HG03159 (cell line): ENCODE measurements around the gene PUSL1.

Source experiments
- ATAC-seq: cut with Tn5 transposase; IDR thresholded peaks from one replicate; pipeline ENCODE4 v1.9.1; 2021; ENCODE audit warnings: mild to moderate bottlenecking, moderate library complexity; ENCODE audit not compliant: unreplicated experiment

Gene PUSL1

GRCh38 chr1:1349256-1350012, 41.0 kb downstream of the PUSL1 start, which contains the start of gene DVL1:
Gene DVL1, minus strand, starts transcription at chr1:1349418. Its CDS starts 353 bp downstream, at chr1:1349065.
- peak; percentile 52 for ATAC-seq

- no peak for ATAC-seq
Measured at GRCh38 chr1:1351511-1352427, 43.4 kb downstream of the PUSL1 start.

- no peak for ATAC-seq
Measured at GRCh38 chr1:1352786-1353388, 44.5 kb downstream of the PUSL1 start.

- ATAC-seq = no peak
Measured at GRCh38 chr1:1353389-1354151, 45.2 kb downstream of the PUSL1 start.

GRCh38 chr1:1354271-1355247, 46.2 kb downstream of the PUSL1 start:
- no peak for ATAC-seq

- no peak for ATAC-seq
Measured at GRCh38 chr1:1355416-1355815, 47.0 kb downstream of the PUSL1 start.

- no peak for ATAC-seq
Measured at GRCh38 chr1:1356166-1356795, 47.9 kb downstream of the PUSL1 start.

- ATAC-seq = no peak
Measured at GRCh38 chr1:1356796-1357401, 48.5 kb downstream of the PUSL1 start.

- ATAC-seq = no peak
Measured at GRCh38 chr1:1357871-1358432, 49.6 kb downstream of the PUSL1 start.

- ATAC-seq = no peak
Measured at GRCh38 chr1:1358433-1359271, 50.3 kb downstream of the PUSL1 start, which contains the start of gene MXRA8. Gene MXRA8, minus strand, starts transcription at chr1:1358555. Its CDS starts 51 bp downstream, at chr1:1358504.

- ATAC-seq = no peak
Measured at GRCh38 chr1:1359308-1359663, 50.9 kb downstream of the PUSL1 start.

GRCh38 chr1:1359664-1360468, 51.5 kb downstream of the PUSL1 start:
- ATAC-seq = no peak

- ATAC-seq = no peak
Measured at GRCh38 chr1:1360506-1361169, 52.2 kb downstream of the PUSL1 start.
